Measurements from ENCODE around the gene WDR87. TPM values are rescaled to one million over a fixed set of nuclear protein-coding genes. Genes with fewer than 3 reads are reported as not detected.

The WDR87 gene
- total RNA-seq, 1 donor = not detected

DNA sequence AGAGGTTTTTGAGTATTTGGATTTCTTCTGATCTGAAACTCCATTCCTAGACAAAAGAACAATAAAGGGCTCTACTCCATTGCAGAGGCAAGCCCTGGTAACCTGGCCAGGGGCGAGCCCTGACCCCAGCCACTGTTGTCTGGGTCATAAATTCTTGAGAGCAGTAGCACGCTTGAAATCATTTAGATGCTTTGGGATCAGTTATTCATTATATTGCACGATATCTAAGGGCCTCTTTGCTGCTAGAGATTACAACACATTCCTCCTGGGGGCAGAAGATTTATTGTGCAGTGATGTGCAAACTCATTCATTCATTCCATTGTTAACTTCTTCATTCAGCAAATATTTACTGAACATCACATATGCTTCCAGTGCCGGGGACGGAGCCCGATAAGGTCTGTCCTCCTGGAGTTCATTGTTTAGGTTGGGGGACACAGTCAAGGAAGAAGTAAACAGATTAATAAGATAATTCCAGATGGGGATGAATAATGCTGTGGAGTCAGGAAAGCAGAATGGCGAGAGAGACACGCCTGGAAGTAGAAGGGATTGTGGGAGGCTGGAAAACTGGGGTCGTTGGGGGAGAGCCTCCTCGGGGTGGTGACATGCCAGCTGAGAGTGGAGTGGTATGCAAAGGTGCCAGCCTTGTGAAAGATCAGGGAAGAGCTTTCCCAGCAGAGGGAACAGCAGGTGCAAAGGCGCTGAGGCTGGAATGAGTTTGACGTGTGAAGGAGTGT, 35.6 kb upstream of the WDR87 start:
- TF ChIP-seq, protein P1, sequence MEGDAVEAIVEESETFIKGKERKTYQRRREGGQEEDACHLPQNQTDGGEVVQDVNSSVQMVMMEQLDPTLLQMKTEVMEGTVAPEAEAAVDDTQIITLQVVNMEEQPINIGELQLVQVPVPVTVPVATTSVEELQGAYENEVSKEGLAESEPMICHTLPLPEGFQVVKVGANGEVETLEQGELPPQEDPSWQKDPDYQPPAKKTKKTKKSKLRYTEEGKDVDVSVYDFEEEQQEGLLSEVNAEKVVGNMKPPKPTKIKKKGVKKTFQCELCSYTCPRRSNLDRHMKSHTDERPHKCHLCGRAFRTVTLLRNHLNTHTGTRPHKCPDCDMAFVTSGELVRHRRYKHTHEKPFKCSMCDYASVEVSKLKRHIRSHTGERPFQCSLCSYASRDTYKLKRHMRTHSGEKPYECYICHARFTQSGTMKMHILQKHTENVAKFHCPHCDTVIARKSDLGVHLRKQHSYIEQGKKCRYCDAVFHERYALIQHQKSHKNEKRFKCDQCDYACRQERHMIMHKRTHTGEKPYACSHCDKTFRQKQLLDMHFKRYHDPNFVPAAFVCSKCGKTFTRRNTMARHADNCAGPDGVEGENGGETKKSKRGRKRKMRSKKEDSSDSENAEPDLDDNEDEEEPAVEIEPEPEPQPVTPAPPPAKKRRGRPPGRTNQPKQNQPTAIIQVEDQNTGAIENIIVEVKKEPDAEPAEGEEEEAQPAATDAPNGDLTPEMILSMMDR (IDR thresholded peaks at IDR 0.05; ENCODE audit: extremely low read depth, low read depth, low read length) = no peak
- no peak overlapping the region for H3K4me3 ChIP-seq (ENCODE audit: insufficient read depth, low read length)
- H3K79me2 ChIP-seq (ENCODE audit: insufficient read depth, low read length) = peaks cover 96% of the 10 kb centered on the region

DNA sequence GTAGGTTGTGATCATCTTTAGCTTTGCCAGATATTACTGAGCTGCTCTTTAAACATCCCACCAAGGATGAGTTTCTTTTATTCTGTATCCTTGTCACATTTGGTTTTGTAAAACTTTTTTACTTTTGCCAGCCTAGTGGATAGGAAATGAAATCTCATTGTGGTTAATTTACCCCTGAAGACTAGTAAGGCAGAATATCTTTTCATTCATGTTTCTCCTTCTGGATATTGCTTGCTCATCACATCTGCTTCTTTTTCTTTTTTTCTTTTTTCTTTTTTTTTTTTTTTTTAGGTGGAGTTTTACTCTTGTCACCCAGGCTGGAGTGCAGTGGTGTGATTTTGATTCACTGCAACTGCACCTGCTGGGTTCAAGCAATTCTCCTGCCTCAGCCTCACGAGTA, 32.0 kb upstream of the WDR87 start:
- H3K27me3 ChIP-seq (ENCODE audit: insufficient read depth, low read length) = no peaks in the 10 kb centered on the region
- no peak overlapping the region for H3K4me2 ChIP-seq (ENCODE audit: insufficient read depth, low read length)
- peaks cover 9% of the 10 kb centered on the region for H3K4me1 ChIP-seq (ENCODE audit: insufficient read depth, low read length)
- H3K36me3 ChIP-seq (ENCODE audit: insufficient read depth, low read length) = peaks cover 31% of the 10 kb centered on the region
- no peak for DNase-seq (ENCODE audit: insufficient read length, low spot score, missing footprints)
- H3K9me3 ChIP-seq (ENCODE audit: low read depth, low read length) = peaks cover 5% of the 10 kb centered on the region
- no peak overlapping the region for H2AFZ ChIP-seq (ENCODE audit: low read length)
- H3K27ac ChIP-seq (ENCODE audit: low read depth, low read length) = no peak overlapping the region
- peaks cover 16% of the 10 kb centered on the region for H4K20me1 ChIP-seq (ENCODE audit: insufficient read depth, low read length)
- TF ChIP-seq, protein P1 (IDR thresholded peaks at IDR 0.05; ENCODE audit: extremely low read depth, low read depth, low read length) = no peak
- peaks cover 97% of the 10 kb centered on the region for H3K79me2 ChIP-seq (ENCODE audit: insufficient read depth, low read length)
- no peak overlapping the region for H3K4me3 ChIP-seq (ENCODE audit: insufficient read depth, low read length)

More for the DNA sequence above, 35.6 kb upstream of the WDR87 start:
- no peaks in the 10 kb centered on the region for H3K9me3 ChIP-seq (ENCODE audit: low read depth, low read length)
- no peak overlapping the region for H3K4me2 ChIP-seq (ENCODE audit: insufficient read depth, low read length)
- peaks cover 4% of the 10 kb centered on the region for H4K20me1 ChIP-seq (ENCODE audit: insufficient read depth, low read length)
- DNase-seq (ENCODE audit: insufficient read length, low spot score, missing footprints) = no peak
- no peak overlapping the region for H2AFZ ChIP-seq (ENCODE audit: low read length)
- H3K4me1 ChIP-seq (ENCODE audit: insufficient read depth, low read length) = no peaks in the 10 kb centered on the region
- peaks cover 13% of the 10 kb centered on the region for H3K36me3 ChIP-seq (ENCODE audit: insufficient read depth, low read length)
- H3K27ac ChIP-seq (ENCODE audit: low read depth, low read length) = no peak overlapping the region
- H3K27me3 ChIP-seq (ENCODE audit: insufficient read depth, low read length) = no peaks in the 10 kb centered on the region

DNA sequence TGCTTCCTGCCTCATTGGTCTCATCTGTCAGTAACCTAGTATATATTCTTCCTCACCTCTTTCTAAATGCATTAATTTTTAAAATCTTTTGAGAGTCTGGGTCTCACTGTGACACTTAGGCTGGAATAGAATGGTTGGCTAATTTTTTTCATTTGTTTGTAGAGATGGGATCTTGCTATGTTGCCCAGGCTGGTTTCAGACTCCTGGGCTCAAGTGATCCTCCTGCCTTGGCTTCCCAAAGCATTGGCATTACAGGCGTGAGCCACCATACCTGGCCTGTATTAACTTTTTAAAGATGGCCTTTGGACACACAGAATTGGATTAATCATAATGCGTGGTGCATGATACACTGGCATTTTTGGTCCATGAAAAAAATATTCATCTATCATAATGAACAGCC, 30.5 kb upstream of the WDR87 start:
- H3K4me3 ChIP-seq (ENCODE audit: insufficient read depth, low read length) = no peak overlapping the region
- H3K27me3 ChIP-seq (ENCODE audit: insufficient read depth, low read length) = no peaks in the 10 kb centered on the region
- peaks cover 27% of the 10 kb centered on the region for H3K36me3 ChIP-seq (ENCODE audit: insufficient read depth, low read length)
- H3K4me2 ChIP-seq (ENCODE audit: insufficient read depth, low read length) = no peak overlapping the region
- H3K4me1 ChIP-seq (ENCODE audit: insufficient read depth, low read length) = peaks cover 18% of the 10 kb centered on the region
- peaks cover 5% of the 10 kb centered on the region for H3K9me3 ChIP-seq (ENCODE audit: low read depth, low read length)
- H4K20me1 ChIP-seq (ENCODE audit: insufficient read depth, low read length) = peaks cover 18% of the 10 kb centered on the region
- TF ChIP-seq, protein P1 (IDR thresholded peaks at IDR 0.05; ENCODE audit: extremely low read depth, low read depth, low read length) = no peak
- no peak for DNase-seq (ENCODE audit: insufficient read length, low spot score, missing footprints)
- peaks cover 97% of the 10 kb centered on the region for H3K79me2 ChIP-seq (ENCODE audit: insufficient read depth, low read length)
- no peak overlapping the region for H3K27ac ChIP-seq (ENCODE audit: low read depth, low read length)
- no peak overlapping the region for H2AFZ ChIP-seq (ENCODE audit: low read length)

DNA sequence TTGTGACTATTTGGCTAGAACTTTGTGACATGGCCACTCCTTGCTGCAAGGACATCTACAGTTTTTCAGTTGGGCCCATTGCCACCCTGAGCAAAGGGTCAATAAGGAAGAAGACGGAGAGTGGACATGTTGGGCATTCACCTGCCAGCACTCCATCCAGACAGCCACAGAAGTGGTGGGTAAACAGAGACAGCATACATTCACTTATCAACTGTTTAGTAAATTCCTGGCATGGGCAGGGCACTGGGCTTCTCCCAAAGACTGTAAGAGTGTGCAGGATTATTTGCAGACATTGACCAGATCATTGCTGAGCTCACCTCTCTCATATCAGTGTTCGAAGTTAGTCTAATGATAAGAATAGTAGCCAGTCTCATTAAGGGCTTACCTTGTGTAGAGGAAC, 29.8 kb upstream of the WDR87 start:
- peaks cover 18% of the 10 kb centered on the region for H3K4me1 ChIP-seq (ENCODE audit: insufficient read depth, low read length)
- H4K20me1 ChIP-seq (ENCODE audit: insufficient read depth, low read length) = peaks cover 16% of the 10 kb centered on the region

More for the DNA sequence above, 29.8 kb upstream of the WDR87 start:
- H3K4me3 ChIP-seq (ENCODE audit: insufficient read depth, low read length) = no peak overlapping the region
- no peak for DNase-seq (ENCODE audit: insufficient read length, low spot score, missing footprints)
- TF ChIP-seq, protein P1 (IDR thresholded peaks at IDR 0.05; ENCODE audit: extremely low read depth, low read depth, low read length) = no peak
- peaks cover 93% of the 10 kb centered on the region for H3K79me2 ChIP-seq (ENCODE audit: insufficient read depth, low read length)
- peaks cover 23% of the 10 kb centered on the region for H3K36me3 ChIP-seq (ENCODE audit: insufficient read depth, low read length)
- H3K9me3 ChIP-seq (ENCODE audit: low read depth, low read length) = peaks cover 5% of the 10 kb centered on the region
- H3K27ac ChIP-seq (ENCODE audit: low read depth, low read length) = no peak overlapping the region
- H2AFZ ChIP-seq (ENCODE audit: low read length) = no peak overlapping the region
- no peaks in the 10 kb centered on the region for H3K27me3 ChIP-seq (ENCODE audit: insufficient read depth, low read length)
- H3K4me2 ChIP-seq (ENCODE audit: insufficient read depth, low read length) = no peak overlapping the region
